ENCODE data around the gene TBC1D22A.

TBC1D22A gene

DNA sequence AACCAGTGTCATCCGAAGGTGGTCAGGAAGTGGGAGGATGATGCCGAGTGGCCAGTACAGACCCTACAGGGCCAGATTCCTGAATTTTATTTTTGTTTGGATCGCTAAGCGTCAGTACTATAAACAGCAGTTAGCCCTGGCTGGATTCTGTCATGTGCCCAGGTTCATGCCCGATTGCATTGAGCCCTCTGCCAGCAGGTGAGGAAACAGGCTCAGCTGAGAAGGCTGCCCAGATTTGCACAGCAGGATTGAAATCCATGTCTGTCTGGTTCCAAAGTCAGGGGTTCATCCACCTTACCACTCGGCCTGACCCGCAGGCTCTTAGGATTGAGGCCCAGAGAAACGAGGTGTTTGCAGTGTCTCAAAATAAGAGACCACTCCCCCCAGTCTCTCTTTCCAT, 9.1 kb upstream of the TBC1D22A start:
- no peak for DNase-seq (ENCODE audit: low read depth in 2 of 2)

GRCh38 chr22:46753761-46754109, 8.7 kb upstream of the TBC1D22A start:
- DNase-seq (ENCODE audit: low read depth in 2 of 2), result no peak

GRCh38 chr22:46754110-46754799, 8.2 kb upstream of the TBC1D22A start:
- no peak for DNase-seq (ENCODE audit: low read depth in 2 of 2)

- no peak for DNase-seq (ENCODE audit: low read depth in 2 of 2)
These were observed 7.6 kb upstream of the TBC1D22A start for GRCh38 chr22:46754826-46755225.

DNA sequence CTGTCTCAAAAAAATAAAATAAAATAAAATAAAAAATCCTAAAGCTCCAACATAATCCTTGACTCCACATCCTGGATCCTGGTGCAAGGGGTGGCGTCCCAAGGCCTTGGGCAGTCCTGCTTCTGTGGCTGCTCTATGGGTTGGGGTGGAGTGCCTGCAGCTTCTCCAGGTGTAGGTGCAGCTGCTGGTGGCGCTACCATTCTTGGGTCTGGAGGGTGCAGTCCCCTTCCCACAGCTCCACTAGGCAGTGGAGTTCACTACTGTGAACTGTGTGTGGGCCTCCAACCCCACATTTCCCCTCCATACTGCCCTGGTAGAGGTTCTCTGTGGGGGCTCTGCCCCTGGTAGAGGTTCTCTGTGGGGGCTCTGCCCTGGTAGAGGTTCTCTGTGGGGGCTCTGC, 6.9 kb upstream of the TBC1D22A start:
- DNase-seq (ENCODE audit: low read depth in 2 of 2), result no peak

DNA sequence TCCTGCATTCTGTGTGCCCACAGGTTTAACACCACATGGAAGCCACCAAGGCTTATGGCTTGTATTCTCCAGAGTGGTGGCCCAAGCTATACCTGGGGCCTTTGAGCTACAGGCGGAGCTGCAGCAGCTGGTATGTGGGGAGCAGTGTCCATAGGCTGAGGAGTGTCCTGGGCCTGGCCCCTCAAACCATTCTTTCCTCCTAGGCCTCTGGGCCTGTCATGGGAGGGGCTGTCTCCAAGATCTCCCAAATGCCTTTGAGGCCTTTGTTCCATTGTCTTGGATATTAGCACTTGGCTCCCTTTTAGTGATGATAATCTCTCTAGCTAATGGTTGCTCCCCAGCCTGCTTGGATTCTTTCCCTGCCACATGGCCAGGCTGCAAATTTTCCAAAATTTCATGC, 6.4 kb upstream of the TBC1D22A start:
- DNase-seq (ENCODE audit: low read depth in 2 of 2), result no peak

- DNase-seq (ENCODE audit: low read depth in 2 of 2), result no peak
These were observed 5.3 kb upstream of the TBC1D22A start for GRCh38 chr22:46757104-46757503.

DNA sequence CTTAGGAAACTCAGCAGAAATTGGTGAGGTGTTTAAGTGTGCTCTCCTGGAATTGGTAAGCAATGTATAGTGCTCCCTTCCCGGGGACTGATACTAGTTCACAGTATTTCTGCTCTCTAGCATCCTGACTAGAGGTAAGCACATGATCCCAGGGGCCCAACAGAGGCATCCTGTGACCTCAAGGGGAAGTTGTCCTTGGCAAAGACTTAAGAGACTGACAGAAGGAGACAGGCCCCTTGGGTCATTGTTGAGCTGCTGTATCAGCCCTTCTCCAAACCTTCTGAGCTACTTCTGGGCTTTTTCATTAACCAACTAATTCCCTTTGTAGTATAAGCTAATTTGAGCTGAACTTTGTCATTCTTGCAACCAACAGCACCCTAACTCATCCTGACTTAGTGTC, 4.3 kb upstream of the TBC1D22A start:
- DNase-seq (ENCODE audit: low read depth in 2 of 2), result no peak

GRCh38 chr22:46758867-46759290, 3.6 kb upstream of the TBC1D22A start:
- DNase-seq (ENCODE audit: low read depth in 2 of 2), result no peak

- DNase-seq (ENCODE audit: low read depth in 2 of 2), result no peak
These were observed 1.4 kb upstream of the TBC1D22A start for GRCh38 chr22:46761017-46761416.

DNA sequence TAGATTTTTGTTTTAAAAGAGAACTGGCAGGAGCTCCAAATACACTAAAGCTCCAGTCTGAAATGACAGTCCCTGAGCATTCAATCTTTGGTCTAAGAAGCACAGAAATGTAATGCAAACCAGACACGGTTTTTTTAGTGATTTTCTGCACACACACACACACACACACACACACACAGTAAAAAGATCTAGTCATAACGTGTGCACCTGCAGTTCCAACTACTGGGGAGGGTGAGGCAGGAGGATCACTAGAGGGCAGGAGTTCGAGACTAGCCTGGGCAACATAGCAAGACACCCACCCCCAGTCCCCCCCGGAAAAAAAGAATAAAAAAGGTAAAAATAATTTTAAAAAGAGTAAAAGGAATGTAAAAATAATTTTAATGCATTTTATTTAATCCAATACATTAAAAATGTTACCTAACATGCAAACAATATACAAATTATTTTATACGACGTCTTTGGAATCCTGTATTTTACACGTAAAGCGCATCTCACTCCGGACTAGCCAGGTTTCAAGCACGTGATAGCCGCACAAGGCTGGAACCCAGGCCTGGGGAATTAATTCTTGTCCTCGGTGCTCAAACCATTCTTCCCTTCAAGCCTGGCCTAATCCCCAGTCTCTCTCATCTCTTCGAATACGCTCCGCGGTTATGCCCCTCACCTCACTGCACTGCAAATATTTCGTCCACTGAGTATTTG, 762 bp upstream of the TBC1D22A start:
- DNase-seq (ENCODE audit: low read depth in 2 of 2), result no peak

DNA sequence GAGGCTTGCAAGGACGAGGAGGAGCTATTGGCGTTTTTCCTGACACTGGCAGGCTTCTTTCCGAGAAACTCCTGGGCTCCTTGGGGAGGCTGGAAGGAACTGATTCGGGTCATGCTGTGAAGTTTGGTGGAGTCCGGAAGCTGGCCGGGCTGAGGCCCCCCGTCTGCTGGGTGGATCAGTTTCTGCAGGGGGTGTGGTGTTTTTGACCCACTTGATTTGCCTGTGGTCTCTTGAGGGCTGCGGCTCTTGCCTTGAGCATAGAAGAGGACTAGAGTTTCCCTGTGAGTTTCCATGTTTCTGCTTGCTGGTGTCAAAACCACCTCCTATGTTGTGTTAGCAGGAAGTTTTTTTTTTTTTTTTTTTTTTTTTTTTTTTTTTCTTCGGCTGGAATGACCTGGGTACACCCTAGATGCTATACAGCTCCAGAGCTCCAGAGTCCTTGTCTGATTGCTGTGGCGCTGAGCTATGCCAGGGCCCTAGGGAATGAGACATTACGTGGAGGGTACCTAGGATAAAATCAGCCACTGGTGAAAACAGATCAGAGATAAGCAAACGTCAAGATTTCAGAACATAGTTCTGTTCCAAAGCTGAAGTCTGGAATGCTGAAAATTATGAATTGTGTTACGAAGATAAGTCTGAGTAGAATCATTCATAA, 728 bp downstream of the TBC1D22A start:
- DNase-seq (ENCODE audit: low read depth in 2 of 2), result no peak

GRCh38 chr22:46764140-46764680, 1.8 kb downstream of the TBC1D22A start:
- DNase-seq (ENCODE audit: low read depth in 2 of 2), result no peak

DNA sequence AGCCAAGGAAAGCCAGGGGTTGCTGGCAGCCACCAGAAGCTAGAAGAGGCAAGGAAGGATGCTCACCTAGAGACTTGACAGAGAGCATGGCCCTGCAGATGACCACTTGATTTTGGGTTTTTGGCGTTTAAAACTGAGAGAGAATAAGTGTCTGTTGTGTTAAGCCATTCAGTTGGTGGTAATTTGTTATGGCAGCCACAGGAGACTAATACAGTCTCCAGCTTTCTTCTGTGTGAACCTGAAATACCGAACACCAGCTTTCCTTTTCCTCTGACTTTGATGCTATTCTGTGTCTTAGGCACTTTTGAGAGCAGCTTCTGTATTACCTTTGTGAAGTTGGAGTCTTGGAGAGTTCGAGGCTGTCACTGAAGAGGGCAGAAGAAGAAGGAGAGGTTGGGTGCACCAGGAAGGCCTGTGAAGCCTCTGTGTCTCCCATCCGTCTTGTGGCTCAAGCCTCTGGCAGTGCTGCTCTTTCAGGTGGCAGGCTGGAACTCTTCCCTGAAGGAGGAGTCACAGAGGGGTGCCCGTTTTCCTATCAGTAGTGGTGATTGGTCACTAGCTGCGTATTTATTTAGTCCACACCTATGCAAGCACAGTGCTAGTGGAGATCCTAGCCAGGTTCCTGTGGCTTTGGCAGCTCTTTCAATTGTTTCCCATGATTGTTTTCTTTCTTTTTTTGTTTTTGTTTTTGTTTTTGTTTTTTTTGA, 2.5 kb downstream of the TBC1D22A start:
- no peak for DNase-seq (ENCODE audit: low read depth in 2 of 2)

DNA sequence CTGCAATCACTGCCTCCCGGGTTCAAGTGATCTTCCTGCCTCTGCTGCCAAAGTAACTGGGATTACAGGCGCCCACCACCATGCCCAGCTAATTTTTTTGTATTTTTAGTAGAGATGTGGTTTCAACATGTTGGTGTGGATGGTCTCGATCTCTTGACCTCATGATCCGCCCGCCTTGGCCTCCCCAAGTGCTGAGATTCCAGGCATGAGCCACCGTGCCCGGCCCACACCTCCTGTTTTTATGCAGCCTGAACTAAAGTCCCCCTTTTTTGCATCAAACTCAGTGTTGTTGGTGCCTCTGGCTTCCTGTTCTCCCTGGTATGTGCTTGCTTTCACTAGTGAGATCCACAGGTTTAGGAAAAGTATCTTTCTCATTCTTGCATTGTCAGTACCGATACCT, 4.2 kb downstream of the TBC1D22A start:
- DNase-seq (ENCODE audit: low read depth in 2 of 2), result no peak

GRCh38 chr22:46767249-46767985, 5.0 kb downstream of the TBC1D22A start:
- DNase-seq (ENCODE audit: low read depth in 2 of 2), result no peak

DNA sequence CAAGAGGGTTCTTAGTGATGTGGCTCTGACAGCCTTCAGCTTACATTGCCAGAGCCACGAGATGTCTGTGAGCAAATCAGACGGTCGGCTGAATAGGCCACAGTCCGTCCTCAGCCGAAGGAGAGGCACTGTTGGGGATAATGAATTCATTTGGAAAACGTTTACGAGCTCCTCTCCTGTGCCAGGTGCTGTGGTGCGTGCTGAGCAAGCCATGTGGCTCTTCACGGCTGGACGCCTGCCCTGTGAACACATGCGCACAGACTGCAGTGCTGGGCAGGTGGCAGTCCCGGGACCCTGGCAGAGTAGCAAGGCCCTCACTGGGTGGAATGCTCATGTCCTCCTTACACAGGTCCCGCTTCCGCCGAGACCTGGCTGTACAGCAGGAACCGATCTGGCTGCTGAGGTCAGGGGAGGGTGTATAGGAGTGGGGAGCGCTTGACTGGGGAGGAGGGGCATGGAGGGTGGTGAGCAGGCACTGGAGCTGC, 6.8 kb downstream of the TBC1D22A start:
- DNase-seq (ENCODE audit: low read depth in 2 of 2), result no peak

GRCh38 chr22:46769706-46770105, 7.3 kb downstream of the TBC1D22A start:
- no peak for DNase-seq (ENCODE audit: low read depth in 2 of 2)

GRCh38 chr22:46770151-46770641, 7.7 kb downstream of the TBC1D22A start:
- DNase-seq (ENCODE audit: low read depth in 2 of 2), result no peak

GRCh38 chr22:46770726-46771125, 8.3 kb downstream of the TBC1D22A start:
- DNase-seq (ENCODE audit: low read depth in 2 of 2), result no peak

GRCh38 chr22:46773076-46773475, 10.6 kb downstream of the TBC1D22A start:
- DNase-seq (ENCODE audit: low read depth in 2 of 2), result no peak
